Measurements from ENCODE around the gene LYRM1. TPM values are rescaled to one million over a fixed set of nuclear protein-coding genes. Genes with fewer than 3 reads are reported as not detected.
"Not testable (repeated sequence)": the region's sequence is repeated elsewhere in the genome, so short reads cannot be mapped to it uniquely, and the experiment has no call there.

The LYRM1 gene
- total and polyA plus RNA-seq, 7 donors = 31.2 to 85.6 (median 43.7) TPM

DNA sequence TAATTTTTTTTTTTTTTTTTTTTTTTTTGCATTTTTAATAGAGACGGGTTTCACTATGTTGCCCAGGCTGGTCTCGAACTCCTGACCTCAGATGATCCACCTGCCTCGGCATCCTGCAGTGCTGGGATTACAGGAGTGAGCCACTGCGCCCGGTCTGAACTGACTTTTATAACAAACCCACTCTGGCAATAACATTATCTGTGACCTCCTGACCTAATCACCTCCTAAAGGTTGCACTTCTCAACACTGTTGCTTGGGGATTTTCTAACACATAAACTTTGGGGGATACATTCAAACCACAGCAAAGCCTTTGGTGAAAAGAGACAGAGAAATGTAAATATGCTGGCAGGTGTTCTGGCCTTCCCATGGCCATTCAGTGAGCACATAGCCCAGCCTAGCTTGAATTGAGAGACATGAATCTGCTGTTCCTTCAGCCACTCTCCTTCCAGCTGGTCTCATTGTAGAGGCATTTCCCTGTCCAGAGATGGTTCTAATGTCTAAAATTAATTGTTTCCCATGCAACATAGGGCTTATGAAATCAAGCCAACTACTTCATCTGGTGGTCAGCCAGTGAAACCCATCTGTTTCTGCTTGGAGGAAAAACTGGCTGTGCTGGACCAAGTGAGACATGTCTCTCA is 28.3 kb downstream of the LYRM1 start:
- Histone ChIP-seq H3K36me3 (peaks cover 0 to 18% (median 0%) of the 10 kb centered on the region in 4 donors), H3K9me3 (no peaks in the 10 kb centered on the region), H3K27ac (peak overlapping the region in 2 of 4 donors; percentile 55 to 75), H3K4me1 (peaks cover 0 to 24% (median 14%) of the 10 kb centered on the region in 4 donors), H3K27me3 (no peaks in the 10 kb centered on the region), H3K4me3 (no peak overlapping the region)
- intact Hi-C loops (cut with DNase I) = no loop called here
- TF ChIP-seq, protein P1, sequence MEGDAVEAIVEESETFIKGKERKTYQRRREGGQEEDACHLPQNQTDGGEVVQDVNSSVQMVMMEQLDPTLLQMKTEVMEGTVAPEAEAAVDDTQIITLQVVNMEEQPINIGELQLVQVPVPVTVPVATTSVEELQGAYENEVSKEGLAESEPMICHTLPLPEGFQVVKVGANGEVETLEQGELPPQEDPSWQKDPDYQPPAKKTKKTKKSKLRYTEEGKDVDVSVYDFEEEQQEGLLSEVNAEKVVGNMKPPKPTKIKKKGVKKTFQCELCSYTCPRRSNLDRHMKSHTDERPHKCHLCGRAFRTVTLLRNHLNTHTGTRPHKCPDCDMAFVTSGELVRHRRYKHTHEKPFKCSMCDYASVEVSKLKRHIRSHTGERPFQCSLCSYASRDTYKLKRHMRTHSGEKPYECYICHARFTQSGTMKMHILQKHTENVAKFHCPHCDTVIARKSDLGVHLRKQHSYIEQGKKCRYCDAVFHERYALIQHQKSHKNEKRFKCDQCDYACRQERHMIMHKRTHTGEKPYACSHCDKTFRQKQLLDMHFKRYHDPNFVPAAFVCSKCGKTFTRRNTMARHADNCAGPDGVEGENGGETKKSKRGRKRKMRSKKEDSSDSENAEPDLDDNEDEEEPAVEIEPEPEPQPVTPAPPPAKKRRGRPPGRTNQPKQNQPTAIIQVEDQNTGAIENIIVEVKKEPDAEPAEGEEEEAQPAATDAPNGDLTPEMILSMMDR (IDR thresholded peaks at IDR 0.05) = no peak
- no peak for TF ChIP-seq POLR2A (IDR thresholded peaks at IDR 0.05)
- no peak for TF ChIP-seq EP300 (IDR thresholded peaks at IDR 0.05)
- no peak for TF ChIP-seq POLR2AphosphoS5 (IDR thresholded peaks at IDR 0.05)
- 87 to 89% methylated on average over 5 of the region's 5 CpGs for WGBS, 2 donors
- DNase-seq = no peak

DNA sequence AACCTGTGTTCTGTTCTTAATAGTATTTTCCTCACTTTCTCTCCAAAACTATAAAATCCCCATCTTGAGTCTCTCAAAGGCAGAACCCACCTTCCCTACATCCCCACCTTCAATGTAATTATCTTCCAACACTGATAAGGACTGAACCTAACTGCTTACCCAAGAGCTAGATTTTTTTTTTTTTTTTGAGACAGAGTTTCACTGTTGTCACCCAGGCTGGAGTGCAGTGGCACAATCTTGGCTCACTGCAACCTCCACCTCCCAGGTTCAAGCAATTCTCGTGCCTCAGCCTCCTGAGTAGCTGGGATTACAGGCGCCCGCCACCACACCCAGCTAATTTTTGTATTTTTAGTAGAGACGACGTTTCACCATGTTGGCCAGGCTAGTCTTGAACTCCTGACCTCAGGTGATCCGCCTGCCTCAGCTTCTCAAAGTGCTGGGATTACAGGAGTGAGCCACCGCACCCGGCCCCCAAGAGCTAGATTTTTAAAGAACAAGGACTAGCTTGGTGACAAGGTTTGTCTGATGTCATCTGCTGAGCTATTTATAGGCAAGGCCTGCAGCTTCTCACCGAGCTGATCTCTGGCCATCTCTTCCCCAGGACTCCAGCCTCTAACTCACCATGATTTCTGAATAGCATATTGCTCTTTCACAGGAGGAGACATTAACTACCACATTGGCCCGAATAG is 29.2 kb downstream of the LYRM1 start:
- H3K4me3 ChIP-seq; H3K9me3 ChIP-seq; H3K36me3 ChIP-seq; DNase-seq; intact Hi-C loops (cut with DNase I); H3K27me3 ChIP-seq: not testable (repeated sequence)
- Histone ChIP-seq H3K4me1 (peaks cover 0 to 24% (median 14%) of the 10 kb centered on the region in 4 donors), H3K27ac (peak overlapping the region; percentile 44 to 75 (median 59))
- 87% methylated on average over 10 of the region's 10 CpGs for WGBS, 2 donors
- TF ChIP-seq POLR2AphosphoS5 (IDR thresholded peaks at IDR 0.05) = peak in 3 of 4 donors; percentile 26 to 50 (median 45)

DNA sequence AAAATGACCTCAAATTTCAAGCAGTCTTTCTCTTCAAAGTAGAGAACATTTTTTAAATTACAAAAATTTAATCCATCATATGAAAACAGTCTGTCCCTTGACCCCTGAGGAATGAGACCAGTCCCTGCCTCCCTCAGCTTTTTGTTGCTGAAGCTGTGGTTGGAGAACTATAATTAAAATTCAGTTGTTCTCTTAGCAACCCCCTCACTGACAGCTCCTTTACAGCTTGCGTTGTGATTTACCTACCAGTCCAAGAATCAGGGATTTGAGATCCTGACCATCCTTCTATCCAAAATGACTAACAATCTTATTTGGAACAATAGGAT is 29.8 kb downstream of the LYRM1 start:
- Histone ChIP-seq H3K9me3 (no peaks in the 10 kb centered on the region), H3K27me3 (no peaks in the 10 kb centered on the region), H3K4me3 (no peak overlapping the region), H3K27ac (peak overlapping the region; percentile 44 to 75 (median 59)), H3K4me1 (peaks cover 0 to 24% (median 14%) of the 10 kb centered on the region in 4 donors), H3K36me3 (peaks cover 0 to 4% (median 0%) of the 10 kb centered on the region in 4 donors)
- TF ChIP-seq, protein P1 (IDR thresholded peaks at IDR 0.05) = no peak
- TF ChIP-seq POLR2AphosphoS5 (IDR thresholded peaks at IDR 0.05) (no peak), POLR2A (IDR thresholded peaks at IDR 0.05) (no peak), EP300 (IDR thresholded peaks at IDR 0.05) (no peak)
- DNase-seq = no peak
- WGBS, 2 donors = 94 to 100% methylated on average over 1 of the region's 1 CpG
- intact Hi-C loops (cut with DNase I) = no loop called here

DNA sequence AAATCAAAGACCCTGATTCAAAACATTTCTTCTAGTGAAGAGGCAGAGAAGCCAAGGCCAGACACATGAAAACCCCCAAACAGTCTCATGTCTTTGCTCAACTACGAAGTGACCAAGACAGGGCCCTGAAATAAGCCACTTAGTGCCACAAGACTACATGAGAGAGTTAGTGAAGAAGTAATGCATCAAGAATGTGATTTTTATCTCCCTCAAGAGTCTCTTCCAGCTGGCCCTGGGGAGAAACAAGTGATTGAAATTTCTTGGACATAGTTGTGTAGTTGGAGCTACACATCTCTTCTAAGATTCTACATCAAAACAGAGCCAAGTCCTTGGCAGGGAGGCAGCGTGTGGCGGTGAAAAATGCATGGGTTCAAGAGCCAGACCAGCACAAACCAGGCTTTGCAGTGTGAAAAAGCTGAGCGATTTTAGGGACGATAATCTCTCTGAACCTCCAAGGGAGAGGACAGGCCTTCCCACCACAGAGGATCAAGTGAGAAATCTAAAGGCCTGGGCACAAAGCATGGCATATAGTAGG is 30.6 kb downstream of the LYRM1 start:
- intact Hi-C loops (cut with DNase I) = no loop called here
- Histone ChIP-seq H3K36me3 (no peaks in the 10 kb centered on the region), H3K9me3 (no peaks in the 10 kb centered on the region), H3K4me1 (peaks cover 0 to 24% (median 14%) of the 10 kb centered on the region in 4 donors), H3K27ac (peak overlapping the region; percentile 44 to 75 (median 59)), H3K4me3 (no peak overlapping the region), H3K27me3 (no peaks in the 10 kb centered on the region)
- no peak for TF ChIP-seq POLR2A (IDR thresholded peaks at IDR 0.05)
- no peak for TF ChIP-seq EP300 (IDR thresholded peaks at IDR 0.05)
- TF ChIP-seq POLR2AphosphoS5 (IDR thresholded peaks at IDR 0.05) = no peak
- TF ChIP-seq, protein P1 (IDR thresholded peaks at IDR 0.05) = no peak
- 89 to 96% methylated on average over 5 of the region's 5 CpGs for WGBS, 2 donors
- no peak for DNase-seq

DNA sequence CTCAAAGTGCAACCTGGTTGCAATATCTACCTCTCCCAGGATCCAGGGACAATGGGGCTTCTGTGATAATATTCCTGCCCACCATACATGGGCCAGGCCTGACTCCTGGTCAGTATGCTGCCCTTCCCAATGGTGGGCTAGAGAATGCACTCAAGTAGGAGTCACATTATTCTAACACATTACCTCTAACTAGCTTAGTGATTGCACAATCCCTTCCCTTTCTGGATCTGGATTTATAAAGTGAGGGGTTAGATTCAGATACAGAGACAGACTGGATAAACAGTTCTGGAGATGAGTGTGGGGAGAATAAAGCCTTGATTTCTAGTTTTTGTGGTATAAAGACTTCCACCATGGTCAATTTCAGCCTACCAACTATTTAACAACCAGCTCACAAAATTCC is 33.0 kb downstream of the LYRM1 start:
- Histone ChIP-seq H3K36me3 (no peaks in the 10 kb centered on the region), H3K4me1 (peaks cover 0 to 24% (median 14%) of the 10 kb centered on the region in 4 donors), H3K27ac (no peak overlapping the region), H3K4me3 (no peak overlapping the region), H3K9me3 (no peaks in the 10 kb centered on the region), H3K27me3 (no peaks in the 10 kb centered on the region)
- no peak for DNase-seq
- TF ChIP-seq, protein P1 (IDR thresholded peaks at IDR 0.05) = no peak
- TF ChIP-seq POLR2A (IDR thresholded peaks at IDR 0.05) = no peak
- intact Hi-C loops (cut with DNase I) = no loop called here
